SU-DHL-6 (cell line): ENCODE measurements around the gene KCNA2.

ENCODE experiments used
- H2AFZ ChIP-seq: fragments of 200-600 bp; sonication (generic); 2 replicates; pipeline ENCODE4 v1.6.1; 2014; ENCODE audit warnings: low read depth, mild to moderate bottlenecking, moderate library complexity, mixed read lengths, antibody characterized with exemption, low read length; ENCODE audit not compliant: severe bottlenecking
- H3F3A ChIP-seq: fragments of 200-600 bp; shearing (Covaris generic); 2 replicates; pipeline ENCODE4 v1.6.0; 2016; ENCODE audit warnings: antibody characterized with exemption, mild to moderate bottlenecking; ENCODE audit not compliant: insufficient read depth
- H3K27ac ChIP-seq: fragments of 200-600 bp; sonication (generic); 2 replicates; pipeline ENCODE4 v1.5.1; 2016; ENCODE audit warnings: low read depth, mild to moderate bottlenecking, low read length, moderate library complexity, mixed read lengths
- H3K27me3 ChIP-seq: fragments of 200-600 bp; sonication (generic), shearing (Covaris generic); 2 replicates; pipeline ENCODE4 v1.6.0; 2014; ENCODE audit warnings: mild to moderate bottlenecking, low read length
- H3K36me3 ChIP-seq: fragments of 200-600 bp; sonication (generic); 2 replicates; pipeline ENCODE4 v1.6.1; 2014; ENCODE audit warnings: mild to moderate bottlenecking, low read length, mixed read lengths
- H3K4me2 ChIP-seq: fragments of 300-600, 200-600 bp; shearing (Covaris generic), sonication (generic); 2 replicates; pipeline ENCODE4 v1.6.0; 2014; ENCODE audit warnings: low read length, low read depth, mild to moderate bottlenecking; ENCODE audit not compliant: poor library complexity, severe bottlenecking
- H3K4me3 ChIP-seq: fragments of 200-600 bp; sonication (generic); 2 replicates; pipeline ENCODE4 v1.5.1; 2014; ENCODE audit warnings: antibody characterized with exemption, low read length, mild to moderate bottlenecking, mixed read lengths; ENCODE audit not compliant: insufficient read depth, poor library complexity, severe bottlenecking
- H3K79me2 ChIP-seq: fragments of 200-600 bp; sonication (generic); 2 replicates; pipeline ENCODE4 v1.6.1; 2014; ENCODE audit warnings: mild to moderate bottlenecking, low read length, moderate library complexity; ENCODE audit not compliant: insufficient read depth
- H3K9ac ChIP-seq: fragments of 200-600 bp; sonication (generic); 2 replicates; pipeline ENCODE4 v1.7.0; 2014; ENCODE audit warnings: mild to moderate bottlenecking, low read length
- H3K9me2 ChIP-seq: fragments of 200-600 bp; sonication (generic); replicated peaks from 2 replicates; pipeline ENCODE4 v1.6.1; 2014; ENCODE audit warnings: low read length; ENCODE audit not compliant: insufficient read depth
- H3K9me3 ChIP-seq: fragments of 200-600 bp; sonication (generic); 2 replicates; pipeline ENCODE4 v1.6.1; 2014; ENCODE audit warnings: low read length, mixed read lengths; ENCODE audit not compliant: insufficient read depth
- H4K20me1 ChIP-seq: fragments of 200-600 bp; sonication (generic); 2 replicates; pipeline ENCODE4 v1.6.1; 2014; ENCODE audit warnings: low read depth, mild to moderate bottlenecking, antibody characterized with exemption, low read length, moderate library complexity, mixed read lengths
- EZH2phosphoT487 ChIP-seq: fragments of 200-600 bp; sonication (generic), shearing (Covaris generic); conservative IDR thresholded peaks from 2 replicates; pipeline ENCODE4 v1.6.1; 2018; ENCODE audit warnings: mild to moderate bottlenecking, antibody characterized with exemption, low read length, moderate library complexity, mixed read lengths
- TF ChIP-seq, protein P1 (sequence below): fragments of 200-600 bp; sonication (generic); IDR thresholded peaks from one replicate; pipeline ENCODE4 v1.5.1; 2017; ENCODE audit warnings: antibody characterized with exemption, mild to moderate bottlenecking, low read length, moderate library complexity; ENCODE audit not compliant: insufficient read depth, poor library complexity, severe bottlenecking

The KCNA2 gene

GRCh38 chr1:110581682-110582145 is 24.4 kb downstream of the KCNA2 start:
- no peak overlapping the region for H3K4me2 ChIP-seq
- H4K20me1 ChIP-seq = no peaks in the 10 kb centered on the region
- no peaks in the 10 kb centered on the region for H3K36me3 ChIP-seq
- H3K9ac ChIP-seq = no peak overlapping the region
- H3K9me2 ChIP-seq = no peaks in the 10 kb centered on the region
- H2AFZ ChIP-seq = no peak overlapping the region
- no peaks in the 10 kb centered on the region for H3F3A ChIP-seq
- H3K27me3 ChIP-seq = no peaks in the 10 kb centered on the region
- TF ChIP-seq EZH2phosphoT487 = no peak
- TF ChIP-seq, protein P1, sequence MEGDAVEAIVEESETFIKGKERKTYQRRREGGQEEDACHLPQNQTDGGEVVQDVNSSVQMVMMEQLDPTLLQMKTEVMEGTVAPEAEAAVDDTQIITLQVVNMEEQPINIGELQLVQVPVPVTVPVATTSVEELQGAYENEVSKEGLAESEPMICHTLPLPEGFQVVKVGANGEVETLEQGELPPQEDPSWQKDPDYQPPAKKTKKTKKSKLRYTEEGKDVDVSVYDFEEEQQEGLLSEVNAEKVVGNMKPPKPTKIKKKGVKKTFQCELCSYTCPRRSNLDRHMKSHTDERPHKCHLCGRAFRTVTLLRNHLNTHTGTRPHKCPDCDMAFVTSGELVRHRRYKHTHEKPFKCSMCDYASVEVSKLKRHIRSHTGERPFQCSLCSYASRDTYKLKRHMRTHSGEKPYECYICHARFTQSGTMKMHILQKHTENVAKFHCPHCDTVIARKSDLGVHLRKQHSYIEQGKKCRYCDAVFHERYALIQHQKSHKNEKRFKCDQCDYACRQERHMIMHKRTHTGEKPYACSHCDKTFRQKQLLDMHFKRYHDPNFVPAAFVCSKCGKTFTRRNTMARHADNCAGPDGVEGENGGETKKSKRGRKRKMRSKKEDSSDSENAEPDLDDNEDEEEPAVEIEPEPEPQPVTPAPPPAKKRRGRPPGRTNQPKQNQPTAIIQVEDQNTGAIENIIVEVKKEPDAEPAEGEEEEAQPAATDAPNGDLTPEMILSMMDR = no peak
- no peaks in the 10 kb centered on the region for H3K9me3 ChIP-seq
- no peak overlapping the region for H3K4me3 ChIP-seq
- no peaks in the 10 kb centered on the region for H3K79me2 ChIP-seq
- H3K27ac ChIP-seq = no peak overlapping the region

- Histone ChIP-seq H3K9me3 (no peaks in the 10 kb centered on the region), H3K36me3 (no peaks in the 10 kb centered on the region), H4K20me1 (no peaks in the 10 kb centered on the region), H3K4me3 (no peak overlapping the region), H3K9ac (no peak overlapping the region), H2AFZ (no peak overlapping the region), H3K9me2 (no peaks in the 10 kb centered on the region), H3K79me2 (no peaks in the 10 kb centered on the region), H3F3A (no peaks in the 10 kb centered on the region), H3K27ac (no peak overlapping the region), H3K4me2 (no peak overlapping the region), H3K27me3 (no peaks in the 10 kb centered on the region)
- TF ChIP-seq, protein P1 = no peak
- TF ChIP-seq EZH2phosphoT487 = no peak
Observed at GRCh38 chr1:110580244-110580643, 25.9 kb downstream of the KCNA2 start.

GRCh38 chr1:110579460-110579859 is 26.7 kb downstream of the KCNA2 start:
- Histone ChIP-seq H3K4me2 (no peak overlapping the region), H2AFZ (no peak overlapping the region), H3K36me3 (no peaks in the 10 kb centered on the region), H3K27ac (no peak overlapping the region), H4K20me1 (no peaks in the 10 kb centered on the region), H3K9me3 (no peaks in the 10 kb centered on the region), H3K9ac (no peak overlapping the region), H3F3A (no peaks in the 10 kb centered on the region), H3K79me2 (no peaks in the 10 kb centered on the region), H3K27me3 (no peaks in the 10 kb centered on the region), H3K4me3 (no peak overlapping the region), H3K9me2 (no peaks in the 10 kb centered on the region)
- no peak for TF ChIP-seq EZH2phosphoT487
- TF ChIP-seq, protein P1 = no peak
